ENCODE results near the gene ALDH3A1. TPM values are rescaled to one million over a fixed set of nuclear protein-coding genes. Genes with fewer than 3 reads are reported as not detected.

Gene ALDH3A1
- total and polyA plus RNA-seq, 2 experiments from 2014 or later, result 0.17 to 0.21 TPM

- TF ChIP-seq REST (IDR thresholded peaks at IDR 0.05; ENCODE audit: unreplicated experiment), result no peak
These were observed 39.7 kb upstream of the ALDH3A1 start (continued) for GRCh38 chr17:19787733-19788357.

GRCh38 chr17:19785854-19786253, 37.8 kb upstream of the ALDH3A1 start:
- Histone ChIP-seq H3K79me2 (replicated peaks; ENCODE audit: insufficient read depth) (no peaks in the 10 kb centered on the region), H3K27me3 (ENCODE audit: insufficient read depth) (no peaks in the 10 kb centered on the region), H3F3A (replicated peaks; ENCODE audit: low read depth) (no peaks in the 10 kb centered on the region), H3K9me2 (ENCODE audit: insufficient read depth) (no peaks in the 10 kb centered on the region), H3K4me2 (no peak overlapping the region), H3K27ac (ENCODE audit: low read depth) (no peak overlapping the region), H3K4me3 (no peak overlapping the region), H4K20me1 (replicated peaks; ENCODE audit: insufficient read depth) (no peaks in the 10 kb centered on the region), H2AFZ (no peak overlapping the region), H3K4me1 (ENCODE audit: insufficient read depth) (no peaks in the 10 kb centered on the region), H3K36me3 (ENCODE audit: insufficient read depth) (no peaks in the 10 kb centered on the region)
- TF ChIP-seq, protein P1, sequence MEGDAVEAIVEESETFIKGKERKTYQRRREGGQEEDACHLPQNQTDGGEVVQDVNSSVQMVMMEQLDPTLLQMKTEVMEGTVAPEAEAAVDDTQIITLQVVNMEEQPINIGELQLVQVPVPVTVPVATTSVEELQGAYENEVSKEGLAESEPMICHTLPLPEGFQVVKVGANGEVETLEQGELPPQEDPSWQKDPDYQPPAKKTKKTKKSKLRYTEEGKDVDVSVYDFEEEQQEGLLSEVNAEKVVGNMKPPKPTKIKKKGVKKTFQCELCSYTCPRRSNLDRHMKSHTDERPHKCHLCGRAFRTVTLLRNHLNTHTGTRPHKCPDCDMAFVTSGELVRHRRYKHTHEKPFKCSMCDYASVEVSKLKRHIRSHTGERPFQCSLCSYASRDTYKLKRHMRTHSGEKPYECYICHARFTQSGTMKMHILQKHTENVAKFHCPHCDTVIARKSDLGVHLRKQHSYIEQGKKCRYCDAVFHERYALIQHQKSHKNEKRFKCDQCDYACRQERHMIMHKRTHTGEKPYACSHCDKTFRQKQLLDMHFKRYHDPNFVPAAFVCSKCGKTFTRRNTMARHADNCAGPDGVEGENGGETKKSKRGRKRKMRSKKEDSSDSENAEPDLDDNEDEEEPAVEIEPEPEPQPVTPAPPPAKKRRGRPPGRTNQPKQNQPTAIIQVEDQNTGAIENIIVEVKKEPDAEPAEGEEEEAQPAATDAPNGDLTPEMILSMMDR (conservative IDR thresholded peaks at IDR 0.05; ENCODE audit: low read depth in 2 of 2), result peak; percentile 58 to 73
- TF ChIP-seq EZH2 (IDR thresholded peaks at IDR 0.05; ENCODE audit: low read depth, unreplicated experiment) (no peak), NANOG (IDR thresholded peaks at IDR 0.05; ENCODE audit: borderline replicate concordance) (no peak), ZNF114 (CRISPR knock-in tag; IDR thresholded peaks at IDR 0.05) (no peak), ZNF462 (CRISPR knock-in tag; IDR thresholded peaks at IDR 0.05) (no peak)
- H3K4me1 Mint-ChIP-seq, result no peaks in the 10 kb centered on the region
- no peak overlapping the region for H3K27ac Mint-ChIP-seq
- no peaks in the 10 kb centered on the region for H3K36me3 Mint-ChIP-seq (ENCODE audit: low read depth)
- no peaks in the 10 kb centered on the region for H3K27me3 Mint-ChIP-seq (ENCODE audit: insufficient read depth, low read depth, poor library complexity)
- no peak overlapping the region for H3K4me3 Mint-ChIP-seq
- no peaks in the 10 kb centered on the region for H3K9me3 Mint-ChIP-seq
- ATAC-seq (peak; percentile 72), DNase-seq (ENCODE audit: low spot score) (peak; percentile 42)
